ENCODE measurements around the gene RAB5B. TPM values are rescaled to one million over a fixed set of nuclear protein-coding genes. Genes with fewer than 3 reads are reported as not detected.

The RAB5B gene
- total and polyA plus RNA-seq, 11 donors = 57.5 to 135 (median 112) TPM

- Histone ChIP-seq H3K4me1 (peaks cover 0 to 65% (median 37%) of the 10 kb centered on the region in 12 donors), H3K36me3 (no peaks in the 10 kb centered on the region), H3K27ac (peak within 1 kb of the TSS in 11 of 12 donors; percentile 37 to 98 (median 75)), H3K4me3 (peak within 1 kb of the TSS; percentile 62 to 88 (median 74)), H3K27me3 (no peaks in the 10 kb centered on the region), H3K9me3 (no peaks in the 10 kb centered on the region)
- TF ChIP-seq, protein P1, sequence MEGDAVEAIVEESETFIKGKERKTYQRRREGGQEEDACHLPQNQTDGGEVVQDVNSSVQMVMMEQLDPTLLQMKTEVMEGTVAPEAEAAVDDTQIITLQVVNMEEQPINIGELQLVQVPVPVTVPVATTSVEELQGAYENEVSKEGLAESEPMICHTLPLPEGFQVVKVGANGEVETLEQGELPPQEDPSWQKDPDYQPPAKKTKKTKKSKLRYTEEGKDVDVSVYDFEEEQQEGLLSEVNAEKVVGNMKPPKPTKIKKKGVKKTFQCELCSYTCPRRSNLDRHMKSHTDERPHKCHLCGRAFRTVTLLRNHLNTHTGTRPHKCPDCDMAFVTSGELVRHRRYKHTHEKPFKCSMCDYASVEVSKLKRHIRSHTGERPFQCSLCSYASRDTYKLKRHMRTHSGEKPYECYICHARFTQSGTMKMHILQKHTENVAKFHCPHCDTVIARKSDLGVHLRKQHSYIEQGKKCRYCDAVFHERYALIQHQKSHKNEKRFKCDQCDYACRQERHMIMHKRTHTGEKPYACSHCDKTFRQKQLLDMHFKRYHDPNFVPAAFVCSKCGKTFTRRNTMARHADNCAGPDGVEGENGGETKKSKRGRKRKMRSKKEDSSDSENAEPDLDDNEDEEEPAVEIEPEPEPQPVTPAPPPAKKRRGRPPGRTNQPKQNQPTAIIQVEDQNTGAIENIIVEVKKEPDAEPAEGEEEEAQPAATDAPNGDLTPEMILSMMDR (IDR thresholded peaks at IDR 0.05) = peak in 11 of 12 donors; percentile 26 to 66 (median 45)
- no peak for TF ChIP-seq POLR2A (IDR thresholded peaks at IDR 0.05)
- DNase-seq = peak in 2 of 5 donors; percentile 30 to 41
- peak in 3 of 4 donors; percentile 2 to 10 (median 8) for ATAC-seq
- 37 to 50% (median 41%) methylated on average over 3 of the region's 3 CpGs for WGBS, 4 donors
- intact Hi-C loops (cut with DNase I) = loop anchor here in 3 of 10 donors (5.0 kb wide), 2 partner anchors 36 to 41 kb away; partner anchors contain the start of genes CDK2 (in 2 of the 3), PMEL (in 2 of the 3) and RAB5B (in 1 of the 3)
Observed at GRCh38 chr12:55930771-55931316, 43.0 kb upstream of the RAB5B start, which contains the start of gene DGKA. Gene DGKA (plus strand): TSS chr12:55931162. CDS start chr12:55936504, 5,342 bp downstream.

DNA sequence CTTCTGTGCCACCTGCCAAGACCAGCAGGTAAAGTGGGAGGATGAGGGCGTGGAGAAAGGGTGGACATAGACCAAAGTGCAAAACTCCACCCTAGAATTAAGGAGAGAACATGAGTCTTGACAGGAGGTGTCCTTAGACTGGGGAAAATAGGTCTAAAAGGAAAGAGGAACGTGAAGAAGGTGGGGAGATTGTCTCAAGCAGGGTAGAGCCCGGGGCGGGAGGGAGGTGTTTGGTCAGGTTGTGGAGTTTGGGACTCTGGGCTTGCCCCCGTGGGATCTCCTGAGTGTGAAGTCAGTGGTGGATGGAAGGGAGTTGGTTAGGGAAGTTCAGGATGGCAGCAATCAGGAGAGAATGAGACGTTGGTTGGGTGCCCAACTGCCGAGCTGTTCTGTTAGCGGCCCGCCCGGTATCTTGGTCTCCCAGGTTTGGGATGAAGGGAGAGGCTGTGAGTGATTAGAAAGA, 42.5 kb upstream of the RAB5B start:
- ATAC-seq (no peak), DNase-seq (no peak)
- intact Hi-C loops (cut with DNase I) = loop anchor here in 3 of 10 donors (5.0 kb wide), 2 partner anchors 36 to 41 kb away; partner anchors contain the start of genes CDK2 (in 2 of the 3), PMEL (in 2 of the 3) and RAB5B (in 1 of the 3)
- H3K9me3 ChIP-seq = no peaks in the 10 kb centered on the region
- 14 to 15% (median 15%) methylated on average over 10 of the region's 10 CpGs for WGBS, 4 donors
- peak overlapping the region; percentile 62 to 88 (median 74) for H3K4me3 ChIP-seq
- no peak for TF ChIP-seq POLR2A (IDR thresholded peaks at IDR 0.05)
- TF ChIP-seq, protein P1 (IDR thresholded peaks at IDR 0.05) = no peak
- peaks cover 0 to 60% (median 32%) of the 10 kb centered on the region in 12 donors for H3K4me1 ChIP-seq
- no peaks in the 10 kb centered on the region for H3K27me3 ChIP-seq
- no peaks in the 10 kb centered on the region for H3K36me3 ChIP-seq
- peak overlapping the region in 11 of 12 donors; percentile 37 to 98 (median 75) for H3K27ac ChIP-seq

DNA sequence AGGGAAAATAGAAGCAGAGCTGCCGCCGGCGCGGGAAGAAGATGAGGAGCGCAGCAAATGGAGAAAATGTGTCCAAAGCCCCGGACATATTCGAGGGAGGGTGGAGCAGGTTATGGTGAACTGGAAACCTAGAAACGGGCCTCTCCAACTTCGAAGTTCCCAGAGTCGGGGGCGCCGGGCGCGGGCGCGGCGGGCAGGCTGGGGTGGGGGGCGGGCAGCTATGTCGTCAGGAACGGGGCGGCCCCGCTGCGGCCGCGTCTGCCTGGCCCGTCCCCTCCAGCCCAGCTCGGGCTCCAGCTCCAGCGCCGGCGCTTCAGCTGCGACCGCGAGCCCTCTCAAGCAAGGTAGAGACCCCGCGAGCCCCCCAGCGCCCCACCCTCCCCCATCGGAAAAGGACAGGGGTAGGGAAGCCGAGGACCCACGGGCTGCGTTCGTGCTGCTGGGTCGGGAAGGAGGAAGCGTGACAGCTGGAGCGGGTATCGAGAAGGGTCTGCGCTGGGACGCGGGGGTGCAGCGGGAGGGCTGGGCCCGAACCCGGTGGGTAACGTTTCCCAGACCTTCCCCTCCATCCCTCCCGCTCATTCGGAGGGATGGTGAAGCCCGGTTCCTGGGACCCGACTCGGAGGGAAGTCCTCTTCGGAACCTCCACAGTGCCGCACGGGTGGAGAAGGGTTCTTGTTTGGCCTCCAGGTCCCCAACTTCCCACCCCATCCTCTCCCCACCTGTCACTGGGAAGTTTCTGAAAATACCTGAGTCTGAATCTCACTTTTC, 41.9 kb upstream of the RAB5B start:
- peak; percentile 59 to 75 (median 70) for DNase-seq
- H3K27ac ChIP-seq = peak overlapping the region in 11 of 12 donors; percentile 37 to 98 (median 75)
- H3K4me3 ChIP-seq = peak overlapping the region; percentile 62 to 88 (median 74)
- no peaks in the 10 kb centered on the region for H3K27me3 ChIP-seq
- H3K4me1 ChIP-seq = peaks cover 0 to 59% (median 31%) of the 10 kb centered on the region in 12 donors
- peak in 3 of 4 donors; percentile 42 to 56 (median 43) for ATAC-seq
- intact Hi-C loops (cut with DNase I) = loop anchor here in 3 of 10 donors (5.0 kb wide), 2 partner anchors 35 to 40 kb away; partner anchors contain the start of genes CDK2 (in 2 of the 3), PMEL (in 2 of the 3) and RAB5B (in 1 of the 3)
- no peaks in the 10 kb centered on the region for H3K9me3 ChIP-seq
- peaks cover 0 to 4% (median 0%) of the 10 kb centered on the region in 9 donors for H3K36me3 ChIP-seq
- WGBS, 4 donors = 0 to 1% (median 1%) methylated on average over 38 to 60 of the region's 60 CpGs
- TF ChIP-seq POLR2A (IDR thresholded peaks at IDR 0.05) = peak in 1 of 2 donors; percentile 18
- TF ChIP-seq, protein P1 (IDR thresholded peaks at IDR 0.05) = no peak
